Body of pancreas (tissue), 2 donors: ENCODE results near the gene ISOC2. TPM values are rescaled to one million over a fixed set of nuclear protein-coding genes. Genes with fewer than 3 reads are reported as not detected.

Source experiments
- total RNA-seq, 2 donors: library from RNA; depleted of rRNA; stranded (reverse); fragments of >200 nt; gene quantifications; one replicate each; pipeline ENCODE4 v1.1.0, GENCODE V29; 2016

ISOC2 gene
- total RNA-seq, 2 donors from 2014 or later, result 38.4 to 75.8 TPM

Other genes starting within 250 kb of the ISOC2 start
- 1 to 10 TPM; 1.6 to 3.0 TPM for gene TMEM86B, start 232.9 kb downstream of the ISOC2 start, total RNA-seq
- gene PPP6R1, start 202.6 kb downstream of the ISOC2 start, total RNA-seq, result 10 to 100 TPM; 19.2 to 20.8 TPM
- 10 to 100 TPM; 12.5 to 51.1 TPM for gene HSPBP1, start 181.5 kb downstream of the ISOC2 start, total RNA-seq
- 1 to 10 TPM in 1 of 2 donors, under 1 TPM in 1; 0.66 to 1.0 TPM for gene BRSK1, start 177.6 kb downstream of the ISOC2 start, total RNA-seq
- 1 to 10 TPM in 1 of 2 donors, not detected in 1; 1.0 TPM for gene TMEM150B, start 136.3 kb downstream of the ISOC2 start, total RNA-seq
- 10 to 100 TPM; 14.8 to 17.6 TPM for gene KMT5C, start 121.8 kb downstream of the ISOC2 start, total RNA-seq
- 1 to 10 TPM in 1 of 2 donors, not detected in 1; 1.6 TPM for gene COX6B2, start 106.9 kb downstream of the ISOC2 start, total RNA-seq
- not detected for gene GARIN5B, start 98.4 kb downstream of the ISOC2 start, total RNA-seq
- gene IL11, start 91.2 kb downstream of the ISOC2 start, total RNA-seq, result not detected
- gene TMEM190, start 84.8 kb downstream of the ISOC2 start, total RNA-seq, result not detected
- gene TMEM238, start 77.3 kb downstream of the ISOC2 start, total RNA-seq, result 10 to 100 TPM; 12.5 to 53.4 TPM
- 100 to 1,000 TPM; 113 to 268 TPM for gene RPL28, start 75.7 kb downstream of the ISOC2 start, total RNA-seq
- gene UBE2S, start 53.9 kb downstream of the ISOC2 start, total RNA-seq, result 1 to 10 TPM; 6.5 to 7.9 TPM
- gene SHISA7, start 18.3 kb downstream of the ISOC2 start, total RNA-seq, result not detected
- not detected for gene C19orf85, start 3.1 kb upstream of the ISOC2 start, total RNA-seq
- gene ZNF628, start 15.0 kb upstream of the ISOC2 start, total RNA-seq, result 1 to 10 TPM; 3.4 to 8.2 TPM
- 1 to 10 TPM; 4.2 to 8.2 TPM for gene NAT14, start 23.5 kb upstream of the ISOC2 start, total RNA-seq
- 1 to 10 TPM; 2.6 to 3.3 TPM for gene SSC5D, start 26.8 kb upstream of the ISOC2 start, total RNA-seq
- gene SBK2, start 75.5 kb upstream of the ISOC2 start, total RNA-seq, result not detected
- not detected for gene SBK3, start 83.9 kb upstream of the ISOC2 start, total RNA-seq
- gene ZNF579, start 119.2 kb upstream of the ISOC2 start, total RNA-seq, result 1 to 10 TPM; 3.3 to 6.2 TPM
- gene FIZ1, start 137.9 kb upstream of the ISOC2 start, total RNA-seq, result 10 to 100 TPM in 1 of 2 donors, 1 to 10 TPM in 1; 5.7 to 13.5 TPM
- gene ZNF524, start 138.6 kb upstream of the ISOC2 start, total RNA-seq, result 10 to 100 TPM; 29.7 to 45.4 TPM
- gene ZNF865, start 144.0 kb upstream of the ISOC2 start, total RNA-seq, result 10 to 100 TPM in 1 of 2 donors, 1 to 10 TPM in 1; 6.5 to 14.8 TPM
- gene ZNF784, start 162.9 kb upstream of the ISOC2 start, total RNA-seq, result 1 to 10 TPM; 6.9 to 9.6 TPM
- 10 to 100 TPM; 29.7 to 36.1 TPM for gene ZNF580, start 179.4 kb upstream of the ISOC2 start, total RNA-seq
- 10 to 100 TPM; 16.8 to 20.2 TPM for gene ZNF581, start 182.0 kb upstream of the ISOC2 start, total RNA-seq
- 10 to 100 TPM in 1 of 2 donors, 1 to 10 TPM in 1; 5.9 to 15.0 TPM for gene CCDC106, start 186.6 kb upstream of the ISOC2 start, total RNA-seq
- 100 to 1,000 TPM in 1 of 2 donors, 10 to 100 TPM in 1; 53.4 to 106 TPM for gene U2AF2, start 193.4 kb upstream of the ISOC2 start, total RNA-seq
- 10 to 100 TPM; 52.1 to 52.4 TPM for gene EPN1, start 213.6 kb upstream of the ISOC2 start, total RNA-seq